Lower leg skin (tissue), 4 donors: ENCODE measurements around the gene TGFBR3. TPM values are rescaled to one million over a fixed set of nuclear protein-coding genes. Genes with fewer than 3 reads are reported as not detected.
A peak's percentile ranks its signal among the peaks of the same experiment; 100 is the strongest.

Experiments
- DNase-seq, 2 donors: peaks; one replicate each; pipeline ENCODE4 v3.0.0-alpha.2; 2019; ENCODE audit warnings: low spot score in 2 of 2
- H3K4me3 ChIP-seq: fragments of 200-600 bp; sonication (generic); 2 replicates; pipeline ENCODE4 v1.5.1; 2017; ENCODE audit warnings: mild to moderate bottlenecking, low read depth; ENCODE audit not compliant: poor library complexity, severe bottlenecking
- CTCF ChIP-seq, 3 donors: fragments of 450-650 bp; IDR thresholded peaks; one replicate each; pipeline ENCODE4 v1.5.1; 2016; ENCODE audit warnings: antibody characterized with exemption in 3 of 3, mild to moderate bottlenecking in 3 of 3, moderate library complexity in 2 of 3
- POLR2A ChIP-seq, 2 donors: fragments of 450-650 bp; IDR thresholded peaks; one replicate each; pipeline ENCODE4 v1.6.1; 2016 to 2017; ENCODE audit warnings: antibody characterized with exemption in 2 of 2, mild to moderate bottlenecking in 1 of 2, moderate library complexity in 1 of 2
- WGBS, 2 donors: methylation state at CpG; one replicate each; pipeline ENCODE4 v1.1.5; 2018; 5-methylcytosine and 5-hydroxymethylcytosine counted together
- intact Hi-C: fragments of 100-400 bp; cut with DNase I; formaldehyde crosslinking; loops from one replicate; pipeline ENCODE4 v1.15.0; 2023; ENCODE audit warnings: low total_unique reads
- total RNA-seq, 4 donors: library from RNA; depleted of rRNA; stranded (reverse); fragments of >200 nt; gene quantifications; one replicate each; pipeline ENCODE4 v1.1.0, GENCODE V29; 2016

TGFBR3 gene
- total RNA-seq, 4 donors from 2014 or later: 79.4 to 134 (median 116) TPM

DNA sequence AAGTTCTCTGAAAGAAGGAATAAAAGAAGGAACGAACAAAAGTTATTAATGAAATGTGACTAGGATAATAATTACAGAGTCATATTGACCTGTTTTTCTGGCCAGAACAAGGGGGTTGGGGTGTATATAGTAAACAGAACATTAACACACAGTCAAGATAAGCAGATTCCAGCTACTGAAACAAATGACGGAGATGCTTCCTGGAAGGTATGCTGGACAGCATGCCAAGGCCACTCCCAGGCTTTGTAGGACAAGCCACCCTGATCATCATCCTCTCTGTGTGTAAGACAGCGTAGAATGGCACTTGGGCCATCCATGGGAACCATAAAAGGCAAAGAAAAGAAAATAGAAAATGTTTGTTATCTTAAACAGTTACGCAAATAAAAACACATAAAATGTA lies 120.7 kb downstream of the TGFBR3 start:
- intact Hi-C loops: no loop called here
- 77 to 78% methylated on average over 4 of the region's 4 CpGs for WGBS, 2 donors
- H3K4me3 ChIP-seq: no peak overlapping the region
- peak in 1 of 2 donors; percentile 65 for DNase-seq
- TF ChIP-seq CTCF (IDR thresholded peaks at IDR 0.05): no peak

GRCh38 chr1:91764471-91765115 lies 121.4 kb downstream of the TGFBR3 start:
- H3K4me3 ChIP-seq: no peak overlapping the region
- DNase-seq: peak in 1 of 2 donors; percentile 73
- intact Hi-C loops: no loop called here
- TF ChIP-seq CTCF (IDR thresholded peaks at IDR 0.05) (no peak), POLR2A (IDR thresholded peaks at IDR 0.05) (no peak)
- 84 to 86% methylated on average over 12 of the region's 12 CpGs for WGBS, 2 donors

DNA sequence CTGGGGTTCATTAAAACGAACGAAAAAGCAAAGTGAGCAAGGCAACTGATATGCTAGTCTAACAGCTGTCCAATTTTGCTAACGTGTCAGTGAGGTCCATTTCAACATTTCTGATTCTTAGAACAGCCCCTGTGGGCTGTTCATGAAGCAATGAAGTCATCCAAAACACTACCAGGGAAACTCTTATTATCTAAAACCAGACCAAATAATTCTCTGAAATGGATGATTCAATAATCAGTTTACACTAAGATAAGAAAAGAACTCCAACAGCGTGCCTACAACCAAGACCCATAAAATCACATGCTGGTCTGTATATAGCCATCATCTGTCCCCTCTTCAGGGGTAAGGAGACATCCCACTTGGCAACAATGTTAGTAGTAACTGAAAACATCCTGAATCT lies 122.7 kb downstream of the TGFBR3 start:
- intact Hi-C loops: no loop called here
- no peak for TF ChIP-seq POLR2A (IDR thresholded peaks at IDR 0.05)
- TF ChIP-seq CTCF (IDR thresholded peaks at IDR 0.05): no peak
- 56 to 66% methylated on average over 4 of the region's 4 CpGs for WGBS, 2 donors
- no peak overlapping the region for H3K4me3 ChIP-seq
- peak in 1 of 2 donors; percentile 20 for DNase-seq

- peak in 1 of 2 donors; percentile 70 for DNase-seq
- TF ChIP-seq CTCF (IDR thresholded peaks at IDR 0.05): no peak
- no peak for TF ChIP-seq POLR2A (IDR thresholded peaks at IDR 0.05)
- intact Hi-C loops: no loop called here
- H3K4me3 ChIP-seq: no peak overlapping the region
- 75% methylated on average over 1 of the region's 1 CpG for WGBS, 2 donors
Measured at GRCh38 chr1:91761295-91761721, 124.6 kb downstream of the TGFBR3 start.

DNA sequence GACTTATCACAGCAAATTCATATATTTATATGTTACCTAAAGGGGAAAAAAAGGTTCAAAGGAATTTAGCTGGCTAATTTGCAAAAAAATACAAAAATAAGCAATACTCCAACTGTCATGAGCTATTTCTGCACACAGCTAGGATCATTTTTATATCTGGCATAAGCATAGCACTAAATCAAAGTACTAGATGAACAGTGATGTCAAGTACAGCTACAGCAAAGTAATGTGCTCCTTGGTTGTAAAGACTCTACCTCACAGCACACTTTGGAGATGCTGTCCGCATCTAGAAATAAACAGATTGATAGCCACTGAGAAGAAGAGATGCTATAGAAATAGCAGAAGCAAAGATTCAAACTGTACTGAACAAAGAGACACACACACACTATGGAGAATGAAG lies 125.4 kb downstream of the TGFBR3 start:
- intact Hi-C loops: no loop called here
- H3K4me3 ChIP-seq: no peak overlapping the region
- no peak for DNase-seq
- 80 to 88% methylated on average over 1 of the region's 1 CpG for WGBS, 2 donors
- TF ChIP-seq POLR2A (IDR thresholded peaks at IDR 0.05) (no peak), CTCF (IDR thresholded peaks at IDR 0.05) (no peak)

DNA sequence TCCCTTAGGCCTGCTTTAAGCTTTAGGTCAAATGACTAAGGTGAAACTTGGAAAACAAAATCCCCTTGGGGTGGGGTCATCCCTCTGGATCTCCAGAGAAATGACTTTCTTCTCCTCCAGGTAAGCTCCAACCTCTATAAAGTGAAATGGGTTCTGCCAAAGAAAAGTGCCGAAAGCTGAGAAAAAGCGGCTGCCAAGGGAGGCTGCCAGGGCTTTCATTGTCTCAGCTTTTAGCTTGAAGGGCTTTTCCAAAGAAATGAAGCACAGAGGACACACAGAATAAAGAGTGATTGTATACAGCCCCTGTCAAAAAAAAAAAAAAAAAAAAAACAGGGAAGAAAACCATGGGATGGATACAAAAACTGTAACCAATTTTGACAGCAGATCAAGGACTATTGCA lies 126.9 kb downstream of the TGFBR3 start:
- DNase-seq: peak in 1 of 2 donors; percentile 57
- TF ChIP-seq CTCF (IDR thresholded peaks at IDR 0.05) (no peak), POLR2A (IDR thresholded peaks at IDR 0.05) (no peak)
- no peak overlapping the region for H3K4me3 ChIP-seq
- intact Hi-C loops: no loop called here
- WGBS, 2 donors: 31 to 40% methylated on average over 2 of the region's 2 CpGs
